ENCODE data around the gene CTU2.
A peak's percentile ranks its signal among the peaks of the same experiment; 100 is the strongest.

The CTU2 gene

GRCh38 chr16:88695753-88696152 lies 10.6 kb upstream of the CTU2 start:
- no peaks in the 10 kb centered on the region for H3K9me3 ChIP-seq
- H3K4me1 ChIP-seq (ENCODE audit: control insufficient read depth in 1 of 2, insufficient read depth in 1 of 2, low read depth in 1 of 2, low read length in 1 of 2) = peaks cover 60 to 65% of the 10 kb centered on the region in 2 experiments
- peaks cover 69% of the 10 kb centered on the region for H3K36me3 ChIP-seq
- H3K27me3 ChIP-seq = no peaks in the 10 kb centered on the region
- peak overlapping the region; percentile 100 for H3K27ac ChIP-seq
- TF ChIP-seq CTCF (IDR thresholded peaks at IDR 0.05) = no peak
- no peak overlapping the region for H3K4me3 ChIP-seq (ENCODE audit: low read depth in 1 of 2, low read length in 1 of 2)

DNA sequence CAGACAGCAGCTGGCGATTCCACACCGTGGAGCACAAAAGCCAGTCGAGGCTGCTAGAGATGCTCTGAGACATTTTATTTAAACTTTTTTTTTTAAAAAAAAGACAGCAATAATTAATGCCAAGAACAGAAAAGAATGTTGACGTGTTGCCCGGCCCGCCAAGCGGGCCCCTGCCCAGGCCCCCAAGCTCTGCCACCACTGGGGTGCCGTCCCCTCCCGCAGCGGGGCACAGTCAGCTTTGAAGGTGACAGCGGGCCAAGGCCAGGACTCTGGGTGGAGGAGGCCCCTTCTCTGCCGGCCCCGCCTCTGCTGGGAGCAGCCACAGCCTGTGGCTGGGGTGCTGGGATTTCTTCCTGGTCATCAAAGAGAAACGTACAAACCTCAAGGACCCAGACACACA lies 9.9 kb upstream of the CTU2 start:
- peaks cover 69% of the 10 kb centered on the region for H3K36me3 ChIP-seq
- H3K27me3 ChIP-seq = no peaks in the 10 kb centered on the region
- H3K4me1 ChIP-seq (ENCODE audit: control insufficient read depth in 1 of 2, insufficient read depth in 1 of 2, low read depth in 1 of 2, low read length in 1 of 2) = peaks cover 58 to 64% of the 10 kb centered on the region in 2 experiments
- H3K9me3 ChIP-seq = no peaks in the 10 kb centered on the region
- H3K4me3 ChIP-seq (ENCODE audit: low read depth in 1 of 2, low read length in 1 of 2) = no peak overlapping the region
- TF ChIP-seq CTCF (IDR thresholded peaks at IDR 0.05) = no peak
- peak overlapping the region; percentile 100 for H3K27ac ChIP-seq

GRCh38 chr16:88697116-88697830 lies 9.0 kb upstream of the CTU2 start:
- no peak for TF ChIP-seq CTCF (IDR thresholded peaks at IDR 0.05)
- Histone ChIP-seq H3K36me3 (peaks cover 69% of the 10 kb centered on the region), H3K27me3 (no peaks in the 10 kb centered on the region), H3K27ac (peak overlapping the region; percentile 100), H3K4me1 (ENCODE audit: control insufficient read depth in 1 of 2, insufficient read depth in 1 of 2, low read depth in 1 of 2, low read length in 1 of 2) (peaks cover 58 to 64% of the 10 kb centered on the region in 2 experiments), H3K9me3 (no peaks in the 10 kb centered on the region), H3K4me3 (ENCODE audit: low read depth in 1 of 2, low read length in 1 of 2) (no peak overlapping the region)

DNA sequence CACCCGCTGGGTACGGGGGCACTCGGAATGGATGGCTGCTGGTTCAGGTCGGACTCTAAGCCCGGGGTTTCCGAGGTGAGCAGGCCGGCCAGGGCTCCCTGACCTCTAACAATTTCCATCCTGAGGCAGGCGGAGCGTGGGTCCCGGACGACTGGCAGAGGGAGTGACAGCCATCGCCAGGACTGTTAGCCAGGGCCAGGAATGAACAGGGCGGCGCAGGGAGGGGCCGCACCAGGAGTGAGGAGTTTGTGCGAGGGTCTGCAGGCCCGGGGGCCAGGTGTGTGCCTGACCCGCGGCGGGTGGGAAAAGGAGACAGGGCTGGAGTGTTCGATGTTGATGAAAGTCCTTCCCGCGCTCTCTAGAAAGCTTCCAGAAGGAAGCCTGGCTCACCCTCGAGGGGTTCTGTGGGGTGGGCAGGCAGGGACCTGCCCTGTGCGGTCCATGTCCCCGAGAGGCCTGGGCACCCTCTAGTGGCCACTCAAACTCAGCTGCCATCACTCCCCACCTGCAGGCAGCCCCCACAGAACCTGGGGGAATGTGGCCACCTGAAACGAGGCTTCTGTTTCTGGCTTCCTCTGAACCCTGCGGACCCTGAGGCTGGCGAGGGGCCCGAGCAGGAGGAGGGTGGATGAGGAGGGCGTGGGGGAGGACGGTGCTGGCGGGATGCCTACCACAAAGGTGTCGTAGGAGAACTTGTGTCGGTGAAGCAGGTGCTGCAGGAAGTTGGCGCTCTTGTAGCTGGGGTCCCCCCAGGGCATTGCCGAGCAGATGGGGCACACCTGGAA lies 8.3 kb upstream of the CTU2 start:
- peaks cover 58 to 63% of the 10 kb centered on the region in 2 experiments for H3K4me1 ChIP-seq (ENCODE audit: control insufficient read depth in 1 of 2, insufficient read depth in 1 of 2, low read depth in 1 of 2, low read length in 1 of 2)
- peak overlapping the region; percentile 100 for H3K27ac ChIP-seq
- peaks cover 75% of the 10 kb centered on the region for H3K36me3 ChIP-seq
- H3K9me3 ChIP-seq = no peaks in the 10 kb centered on the region
- no peak overlapping the region for H3K4me3 ChIP-seq (ENCODE audit: low read depth in 1 of 2, low read length in 1 of 2)
- peak; percentile 19 for TF ChIP-seq CTCF (IDR thresholded peaks at IDR 0.05)
- no peaks in the 10 kb centered on the region for H3K27me3 ChIP-seq

DNA sequence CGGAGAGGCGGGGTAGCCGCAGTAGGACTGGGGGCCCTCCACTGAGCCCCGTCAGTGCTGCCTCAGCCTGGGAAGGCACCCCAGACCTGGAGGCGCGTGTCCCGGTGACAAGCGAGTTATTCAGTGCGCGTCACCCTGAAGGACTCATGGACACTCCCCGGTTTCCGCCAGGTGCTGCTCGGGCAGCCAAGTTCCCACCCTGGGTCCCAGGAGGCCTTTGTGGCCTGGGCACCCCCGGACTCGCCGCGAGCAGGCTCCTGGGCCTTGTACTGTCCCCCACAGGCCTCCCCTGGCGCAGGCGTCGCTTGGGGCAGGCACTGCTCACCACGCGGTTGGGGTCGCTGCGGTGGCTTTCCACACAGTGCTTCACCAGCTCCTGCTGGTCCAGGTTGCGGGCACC lies 7.7 kb upstream of the CTU2 start:
- TF ChIP-seq CTCF (IDR thresholded peaks at IDR 0.05) = no peak
- H3K9me3 ChIP-seq = no peaks in the 10 kb centered on the region
- peaks cover 61 to 63% of the 10 kb centered on the region in 2 experiments for H3K4me1 ChIP-seq (ENCODE audit: control insufficient read depth in 1 of 2, insufficient read depth in 1 of 2, low read depth in 1 of 2, low read length in 1 of 2)
- peaks cover 76% of the 10 kb centered on the region for H3K36me3 ChIP-seq
- H3K27ac ChIP-seq = peak overlapping the region; percentile 100
- H3K4me3 ChIP-seq (ENCODE audit: low read depth in 1 of 2, low read length in 1 of 2) = no peak overlapping the region
- H3K27me3 ChIP-seq = no peaks in the 10 kb centered on the region
